ENCODE measurements around the gene CENPF.
A peak's percentile ranks its signal among the peaks of the same experiment; 100 is the strongest.
"Not testable (repeated sequence)": the region's sequence is repeated elsewhere in the genome, so short reads cannot be mapped to it uniquely, and the experiment has no call there.

The CENPF gene

GRCh38 chr1:214604523-214604922 is 1.5 kb downstream of the CENPF start:
- H3K27ac Mint-ChIP-seq = peak overlapping the region in 2 of 3 experiments; percentile 35 to 59
- H3K36me3 Mint-ChIP-seq (ENCODE audit: low read depth) = peaks cover 11% of the 10 kb centered on the region
- peaks cover 19% of the 10 kb centered on the region for H3K4me1 Mint-ChIP-seq
- TF ChIP-seq CTCF (IDR thresholded peaks at IDR 0.05; ENCODE audit: unreplicated experiment in 3 of 3) = no peak
- peak overlapping the region; percentile 87 to 97 (median 89) for H3K4me3 Mint-ChIP-seq
- no peaks in the 10 kb centered on the region for H3K27me3 Mint-ChIP-seq (ENCODE audit: low read depth)
- peaks cover 8% of the 10 kb centered on the region for H3K9me3 Mint-ChIP-seq

GRCh38 chr1:214605484-214605883 is 2.5 kb downstream of the CENPF start:
- H3K27ac Mint-ChIP-seq; H3K27me3 Mint-ChIP-seq (ENCODE audit: low read depth); H3K4me3 Mint-ChIP-seq: not testable (repeated sequence)
- peaks cover 21% of the 10 kb centered on the region for H3K36me3 Mint-ChIP-seq (ENCODE audit: low read depth)
- H3K4me1 Mint-ChIP-seq = peaks cover 19% of the 10 kb centered on the region
- H3K9me3 Mint-ChIP-seq = peaks cover 13% of the 10 kb centered on the region

GRCh38 chr1:214605933-214606925 is 3.2 kb downstream of the CENPF start:
- H3K4me1 Mint-ChIP-seq = peaks cover 16% of the 10 kb centered on the region
- H3K9me3 Mint-ChIP-seq = peaks cover 16% of the 10 kb centered on the region
- H3K4me3 Mint-ChIP-seq; H3K27ac Mint-ChIP-seq; H3K27me3 Mint-ChIP-seq (ENCODE audit: low read depth): not testable (repeated sequence)
- H3K36me3 Mint-ChIP-seq (ENCODE audit: low read depth) = peaks cover 28% of the 10 kb centered on the region

GRCh38 chr1:214607492-214608215 is 4.7 kb downstream of the CENPF start:
- peaks cover 20% of the 10 kb centered on the region for H3K9me3 Mint-ChIP-seq
- H3K36me3 Mint-ChIP-seq (ENCODE audit: low read depth) = peaks cover 36% of the 10 kb centered on the region
- H3K27me3 Mint-ChIP-seq (ENCODE audit: low read depth); H3K4me3 Mint-ChIP-seq; H3K27ac Mint-ChIP-seq: not testable (repeated sequence)
- peaks cover 14% of the 10 kb centered on the region for H3K4me1 Mint-ChIP-seq

GRCh38 chr1:214608216-214608783 is 5.3 kb downstream of the CENPF start:
- not testable (repeated sequence) for H3K27ac Mint-ChIP-seq; H3K4me3 Mint-ChIP-seq; H3K27me3 Mint-ChIP-seq (ENCODE audit: low read depth)
- Mint-ChIP-seq H3K9me3 (peaks cover 20% of the 10 kb centered on the region), H3K4me1 (peaks cover 14% of the 10 kb centered on the region), H3K36me3 (ENCODE audit: low read depth) (peaks cover 39% of the 10 kb centered on the region)

GRCh38 chr1:214608817-214609216 is 5.8 kb downstream of the CENPF start:
- H3K9me3 Mint-ChIP-seq = peaks cover 20% of the 10 kb centered on the region
- H3K4me3 Mint-ChIP-seq; H3K27me3 Mint-ChIP-seq (ENCODE audit: low read depth); H3K27ac Mint-ChIP-seq: not testable (repeated sequence)
- H3K4me1 Mint-ChIP-seq = peaks cover 12% of the 10 kb centered on the region
- H3K36me3 Mint-ChIP-seq (ENCODE audit: low read depth) = peaks cover 42% of the 10 kb centered on the region

- Mint-ChIP-seq H3K9me3 (peaks cover 20% of the 10 kb centered on the region), H3K36me3 (ENCODE audit: low read depth) (peaks cover 48% of the 10 kb centered on the region), H3K4me1 (peaks cover 3% of the 10 kb centered on the region), H3K27ac (no peak overlapping the region), H3K4me3 (no peak overlapping the region), H3K27me3 (ENCODE audit: low read depth) (no peaks in the 10 kb centered on the region)
- TF ChIP-seq CTCF (IDR thresholded peaks at IDR 0.05; ENCODE audit: unreplicated experiment in 3 of 3) = no peak
Measured at GRCh38 chr1:214609692-214610091, 6.7 kb downstream of the CENPF start.

- H3K4me3 Mint-ChIP-seq; H3K27me3 Mint-ChIP-seq (ENCODE audit: low read depth); H3K27ac Mint-ChIP-seq; H3K4me1 Mint-ChIP-seq: not testable (repeated sequence)
- peaks cover 20% of the 10 kb centered on the region for H3K9me3 Mint-ChIP-seq
- peaks cover 50% of the 10 kb centered on the region for H3K36me3 Mint-ChIP-seq (ENCODE audit: low read depth)
Measured at GRCh38 chr1:214610136-214610535, 7.1 kb downstream of the CENPF start.

Data from nephron (organoid).